Measurements from ENCODE around the gene TTF2.
"Not testable (repeated sequence)": the region's sequence is repeated elsewhere in the genome, so short reads cannot be mapped to it uniquely, and the experiment has no call there.

TTF2 gene

DNA sequence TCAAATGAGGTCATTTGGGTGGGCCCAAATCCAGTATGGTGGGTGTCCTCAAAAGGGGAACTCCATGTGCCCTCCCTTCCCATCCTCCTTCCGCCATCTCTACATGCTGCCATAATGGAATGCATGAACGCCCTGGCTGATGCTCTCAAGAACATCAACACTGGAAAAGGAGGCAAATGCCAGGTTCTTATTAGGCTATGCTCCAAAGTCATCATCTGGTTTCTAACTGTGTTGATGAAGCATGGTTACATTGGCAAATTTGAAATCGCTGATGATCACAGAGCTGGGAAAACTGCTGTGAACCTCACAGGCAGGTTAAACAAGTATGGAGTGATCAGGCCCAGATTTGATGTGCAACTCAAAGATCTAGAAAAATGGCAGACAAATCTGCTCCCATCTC, 78.0 kb downstream of the TTF2 start:
- Histone ChIP-seq H3K27me3 (ENCODE audit: control insufficient read depth, insufficient read depth, low read length) (no peaks in the 10 kb centered on the region), H3K27ac (ENCODE audit: low read depth, low read length) (no peak overlapping the region), H3K9me3 (ENCODE audit: control insufficient read depth, insufficient read depth, low read depth, low read length) (no peaks in the 10 kb centered on the region), H3K4me1 (ENCODE audit: control insufficient read depth, insufficient read depth, low read length) (peaks cover 27% of the 10 kb centered on the region), H3K9ac (ENCODE audit: low read length) (no peak overlapping the region), H3K4me3 (ENCODE audit: low read depth, low read length) (no peak overlapping the region), H3K36me3 (ENCODE audit: control insufficient read depth, insufficient read depth, low read length) (no peaks in the 10 kb centered on the region)

DNA sequence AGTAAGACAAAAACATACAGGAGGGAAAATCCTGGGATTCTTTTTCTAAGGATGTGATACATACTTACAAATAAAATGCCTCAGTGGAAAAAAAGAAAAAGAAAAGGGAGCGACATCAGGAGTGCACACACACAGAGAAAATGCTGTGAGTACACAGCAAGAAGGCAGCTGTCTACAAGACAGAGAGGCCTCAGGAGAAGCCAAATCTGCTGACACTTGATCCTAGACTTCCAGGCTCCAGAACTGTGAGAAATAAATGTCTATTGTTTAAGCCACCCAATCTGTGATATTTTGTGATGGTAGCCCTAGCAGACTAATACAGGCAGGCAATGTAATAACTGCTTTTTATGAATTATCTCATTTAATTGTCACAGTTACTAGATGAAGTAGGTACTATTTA, 78.4 kb downstream of the TTF2 start:
- Histone ChIP-seq H3K27ac (ENCODE audit: low read depth, low read length) (no peak overlapping the region), H3K36me3 (ENCODE audit: control insufficient read depth, insufficient read depth, low read length) (no peaks in the 10 kb centered on the region), H3K4me1 (ENCODE audit: control insufficient read depth, insufficient read depth, low read length) (peaks cover 27% of the 10 kb centered on the region), H3K4me3 (ENCODE audit: low read depth, low read length) (no peak overlapping the region), H3K27me3 (ENCODE audit: control insufficient read depth, insufficient read depth, low read length) (no peaks in the 10 kb centered on the region), H3K9ac (ENCODE audit: low read length) (no peak overlapping the region), H3K9me3 (ENCODE audit: control insufficient read depth, insufficient read depth, low read depth, low read length) (no peaks in the 10 kb centered on the region)

DNA sequence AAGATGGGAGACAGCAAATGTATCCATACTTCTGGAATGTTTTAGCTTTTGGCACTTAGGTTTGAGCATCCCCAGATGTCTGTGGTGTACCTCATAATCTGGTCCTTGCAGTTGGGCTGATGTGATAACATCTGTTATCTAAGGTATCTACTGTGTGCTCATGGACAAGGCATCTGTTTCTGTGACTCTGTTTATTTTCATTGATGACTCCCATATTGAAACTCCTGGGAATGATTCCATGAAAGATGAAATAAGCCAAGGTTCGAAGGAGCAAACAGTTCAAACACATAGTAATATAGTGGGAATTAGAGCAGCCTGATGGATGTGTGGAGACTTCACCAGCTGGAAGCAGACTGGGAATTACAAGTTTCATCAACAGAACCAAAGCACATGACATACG, 82.1 kb downstream of the TTF2 start:
- Histone ChIP-seq H3K27ac (ENCODE audit: low read depth, low read length) (no peak overlapping the region), H3K27me3 (ENCODE audit: control insufficient read depth, insufficient read depth, low read length) (no peaks in the 10 kb centered on the region), H3K9me3 (ENCODE audit: control insufficient read depth, insufficient read depth, low read depth, low read length) (no peaks in the 10 kb centered on the region), H3K9ac (ENCODE audit: low read length) (no peak overlapping the region), H3K4me1 (ENCODE audit: control insufficient read depth, insufficient read depth, low read length) (peaks cover 14% of the 10 kb centered on the region), H3K4me3 (ENCODE audit: low read depth, low read length) (no peak overlapping the region), H3K36me3 (ENCODE audit: control insufficient read depth, insufficient read depth, low read length) (no peaks in the 10 kb centered on the region)

DNA sequence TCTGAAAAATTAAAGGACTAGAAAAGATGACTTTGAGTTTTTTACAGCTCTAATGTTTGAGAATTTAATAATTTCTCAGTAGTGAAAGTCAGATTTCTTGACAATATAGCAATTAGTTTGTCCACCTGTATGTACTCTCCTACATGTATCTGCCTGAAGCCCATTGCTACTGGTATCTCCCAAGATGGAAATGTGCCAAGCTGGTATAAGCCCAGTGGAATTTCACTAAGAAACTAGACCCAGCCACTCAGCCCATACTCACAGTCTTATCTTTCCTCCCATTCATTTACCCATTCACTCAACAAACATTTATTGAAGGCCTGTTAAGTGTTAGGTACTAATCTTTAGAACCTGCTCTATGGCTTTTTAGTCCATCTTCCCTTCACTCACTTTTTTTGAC, 83.0 kb downstream of the TTF2 start:
- H3K27ac ChIP-seq (ENCODE audit: low read depth, low read length), result no peak overlapping the region
- no peak overlapping the region for H3K4me3 ChIP-seq (ENCODE audit: low read depth, low read length)
- no peaks in the 10 kb centered on the region for H3K27me3 ChIP-seq (ENCODE audit: control insufficient read depth, insufficient read depth, low read length)
- H3K9ac ChIP-seq (ENCODE audit: low read length), result no peak overlapping the region
- H3K36me3 ChIP-seq (ENCODE audit: control insufficient read depth, insufficient read depth, low read length), result no peaks in the 10 kb centered on the region
- no peaks in the 10 kb centered on the region for H3K9me3 ChIP-seq (ENCODE audit: control insufficient read depth, insufficient read depth, low read depth, low read length)
- H3K4me1 ChIP-seq (ENCODE audit: control insufficient read depth, insufficient read depth, low read length), result peaks cover 16% of the 10 kb centered on the region

DNA sequence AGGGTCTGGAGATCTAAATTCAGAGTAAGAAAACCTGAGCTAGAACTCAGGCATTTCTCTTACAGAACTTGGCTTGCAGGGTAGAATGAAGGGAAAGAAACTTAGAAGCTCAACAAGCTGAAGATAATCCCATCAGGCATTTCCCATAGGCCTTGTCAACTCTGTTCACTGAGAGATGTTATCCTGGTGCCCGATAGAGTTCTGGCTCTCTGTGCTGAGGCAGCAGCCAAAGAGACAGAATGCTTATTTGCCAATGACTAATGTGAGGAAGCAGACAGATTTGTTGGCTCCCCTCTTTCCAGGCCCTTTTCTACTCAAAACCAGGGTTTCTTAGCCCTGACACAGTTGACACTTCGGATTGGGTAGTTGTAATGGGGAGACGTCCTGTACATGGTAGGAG, 83.7 kb downstream of the TTF2 start:
- no peaks in the 10 kb centered on the region for H3K36me3 ChIP-seq (ENCODE audit: control insufficient read depth, insufficient read depth, low read length)
- H3K9me3 ChIP-seq (ENCODE audit: control insufficient read depth, insufficient read depth, low read depth, low read length), result no peaks in the 10 kb centered on the region
- H3K9ac ChIP-seq (ENCODE audit: low read length), result no peak overlapping the region
- peaks cover 16% of the 10 kb centered on the region for H3K4me1 ChIP-seq (ENCODE audit: control insufficient read depth, insufficient read depth, low read length)
- no peak overlapping the region for H3K4me3 ChIP-seq (ENCODE audit: low read depth, low read length)
- no peak overlapping the region for H3K27ac ChIP-seq (ENCODE audit: low read depth, low read length)
- H3K27me3 ChIP-seq (ENCODE audit: control insufficient read depth, insufficient read depth, low read length), result no peaks in the 10 kb centered on the region

DNA sequence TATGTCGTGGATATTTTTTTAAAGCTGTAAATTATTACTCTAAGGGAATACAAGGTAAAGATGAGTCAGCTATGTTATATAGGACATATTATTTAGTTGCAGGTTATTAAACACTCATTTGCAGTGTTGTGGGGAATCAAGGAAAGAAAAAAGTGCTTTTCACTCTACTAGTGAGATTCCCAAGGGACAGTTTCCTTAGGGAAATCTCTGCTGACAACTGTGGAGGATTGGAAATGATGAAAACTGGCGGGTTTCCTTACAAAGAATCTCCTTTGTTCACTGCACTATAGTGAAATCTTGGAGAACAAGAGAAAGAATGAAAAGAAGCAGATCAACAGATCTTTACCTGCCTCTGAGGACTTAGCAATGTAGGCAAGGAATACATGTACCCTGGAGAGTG, 85.9 kb downstream of the TTF2 start:
- no peak overlapping the region for H3K4me3 ChIP-seq (ENCODE audit: low read depth, low read length)

DNA sequence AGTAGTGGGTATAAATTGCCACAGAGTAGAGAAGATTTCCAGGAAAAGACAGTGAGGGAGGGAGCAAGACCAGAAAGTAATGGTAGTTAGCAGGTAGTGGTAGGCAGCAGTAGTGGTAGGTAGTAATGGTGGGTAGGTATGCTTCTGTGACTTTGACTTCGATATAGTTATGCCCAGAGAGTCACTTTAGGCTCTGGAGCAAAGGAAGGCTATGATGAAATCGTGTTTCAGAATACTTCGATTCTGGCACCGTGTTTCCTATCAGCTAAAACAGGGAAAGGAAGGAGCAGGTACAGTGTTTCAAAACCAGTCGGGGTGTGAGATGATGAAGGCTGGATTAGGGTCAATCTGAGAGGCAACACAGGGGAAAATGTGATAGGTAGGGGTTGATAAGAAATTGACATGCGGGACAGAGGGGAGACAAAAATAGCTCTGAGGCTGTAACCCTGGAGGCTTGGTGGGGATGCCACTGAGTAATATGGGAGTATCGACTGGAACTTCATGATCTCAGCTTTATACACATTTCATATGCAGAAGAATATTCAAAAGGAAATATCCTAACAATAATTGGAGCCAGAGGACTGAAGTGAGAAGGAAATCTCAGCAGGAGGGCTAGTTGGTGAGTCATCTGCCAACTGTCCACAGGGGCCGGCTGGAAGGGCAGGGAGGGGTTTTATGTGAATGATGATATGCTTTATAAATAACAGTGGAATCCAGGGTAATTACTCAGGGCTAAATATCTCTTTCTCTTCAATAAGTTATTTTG, 86.6 kb downstream of the TTF2 start:
- Histone ChIP-seq H3K9ac (ENCODE audit: low read length) (no peak overlapping the region), H3K9me3 (ENCODE audit: control insufficient read depth, insufficient read depth, low read depth, low read length) (no peaks in the 10 kb centered on the region; the same call in 1 of the 2 replicates), H3K36me3 (ENCODE audit: control insufficient read depth, insufficient read depth, low read length) (no peaks in the 10 kb centered on the region), H3K27ac (ENCODE audit: low read depth, low read length) (no peak overlapping the region), H3K4me1 (ENCODE audit: control insufficient read depth, insufficient read depth, low read length) (peaks cover 16% of the 10 kb centered on the region), H3K4me3 (ENCODE audit: low read depth, low read length) (no peak overlapping the region), H3K27me3 (ENCODE audit: control insufficient read depth, insufficient read depth, low read length) (no peaks in the 10 kb centered on the region)

More for the DNA sequence above, 85.9 kb downstream of the TTF2 start:
- Histone ChIP-seq H3K27me3 (ENCODE audit: control insufficient read depth, insufficient read depth, low read length) (no peaks in the 10 kb centered on the region), H3K9ac (ENCODE audit: low read length) (no peak overlapping the region), H3K4me1 (ENCODE audit: control insufficient read depth, insufficient read depth, low read length) (peaks cover 16% of the 10 kb centered on the region), H3K36me3 (ENCODE audit: control insufficient read depth, insufficient read depth, low read length) (no peaks in the 10 kb centered on the region), H3K9me3 (ENCODE audit: control insufficient read depth, insufficient read depth, low read depth, low read length) (no peaks in the 10 kb centered on the region), H3K27ac (ENCODE audit: low read depth, low read length) (no peak overlapping the region)

DNA sequence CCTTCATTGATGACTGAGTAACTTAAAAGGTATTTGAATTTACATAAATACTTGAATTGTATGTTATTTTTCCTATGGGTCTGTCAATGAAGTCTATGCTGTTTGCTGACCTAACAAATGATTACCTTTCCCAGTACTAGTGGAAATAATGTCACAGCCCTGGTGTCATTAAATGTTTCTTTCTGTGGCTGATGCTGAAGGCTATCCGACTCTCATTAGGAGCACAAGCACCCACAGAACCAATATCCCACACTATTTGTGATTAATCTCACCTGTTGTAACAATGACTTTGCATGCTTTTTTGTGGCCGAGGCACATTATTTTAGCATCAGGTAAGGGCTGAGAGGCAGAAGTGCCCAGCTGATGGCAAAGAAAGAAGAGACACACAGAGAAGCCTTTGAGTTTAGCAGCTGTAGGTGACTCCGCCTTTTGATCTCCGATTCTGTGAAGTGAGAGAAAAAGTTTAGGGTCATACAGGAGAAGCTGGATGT, 87.3 kb downstream of the TTF2 start:
- Histone ChIP-seq H3K27ac (ENCODE audit: low read depth, low read length) (no peak overlapping the region), H3K9ac (ENCODE audit: low read length) (no peak overlapping the region), H3K9me3 (ENCODE audit: control insufficient read depth, insufficient read depth, low read depth, low read length) (no peaks in the 10 kb centered on the region; the same call in 1 of the 2 replicates)

DNA sequence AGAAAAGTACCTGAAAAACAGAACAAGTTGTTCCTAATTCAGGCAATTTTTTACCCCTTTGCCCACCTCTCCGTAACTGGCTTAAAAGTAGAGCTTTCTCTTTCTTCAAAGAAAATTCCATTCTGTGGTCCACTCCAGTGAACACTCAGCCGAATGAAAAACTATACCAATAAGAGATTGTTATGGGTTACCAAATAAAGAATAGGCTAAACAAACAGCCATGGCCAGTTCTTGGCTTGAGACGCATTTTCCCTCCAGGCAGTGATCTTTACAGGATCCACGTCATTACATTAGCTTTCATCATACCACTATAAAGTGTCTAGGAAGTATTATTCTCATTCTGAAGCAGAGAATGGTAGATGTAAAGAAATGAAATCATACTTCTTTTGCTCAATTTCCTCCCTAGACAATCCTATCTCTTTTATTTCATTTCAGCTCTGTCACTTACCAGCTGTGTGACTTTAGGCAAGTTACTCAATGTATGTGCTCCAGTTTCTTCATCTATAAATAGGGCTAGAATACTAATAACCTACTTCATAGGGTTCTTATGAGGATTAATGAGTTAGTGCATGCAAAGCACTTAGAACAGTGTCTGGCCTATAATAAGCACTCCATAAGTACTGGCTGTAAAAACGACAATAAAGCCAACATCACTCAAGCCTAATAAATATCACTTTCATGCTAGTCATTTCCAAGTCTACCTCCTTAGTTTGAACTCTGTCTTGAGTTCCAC, 87.9 kb downstream of the TTF2 start:
- H3K27me3 ChIP-seq (ENCODE audit: control insufficient read depth, insufficient read depth, low read length), result no peaks in the 10 kb centered on the region
- no peak overlapping the region for H3K9ac ChIP-seq (ENCODE audit: low read length)
- no peak overlapping the region for H3K4me3 ChIP-seq (ENCODE audit: low read depth, low read length)
- H3K4me1 ChIP-seq (ENCODE audit: control insufficient read depth, insufficient read depth, low read length), result peaks cover 16% of the 10 kb centered on the region
- no peak overlapping the region for H3K27ac ChIP-seq (ENCODE audit: low read depth, low read length)
- no peaks in the 10 kb centered on the region for H3K36me3 ChIP-seq (ENCODE audit: control insufficient read depth, insufficient read depth, low read length)
- no peaks in the 10 kb centered on the region; the same call in 1 of the 2 replicates for H3K9me3 ChIP-seq (ENCODE audit: control insufficient read depth, insufficient read depth, low read depth, low read length)

More for the DNA sequence above, 87.3 kb downstream of the TTF2 start:
- Histone ChIP-seq H3K36me3 (ENCODE audit: control insufficient read depth, insufficient read depth, low read length) (no peaks in the 10 kb centered on the region), H3K4me3 (ENCODE audit: low read depth, low read length) (no peak overlapping the region), H3K4me1 (ENCODE audit: control insufficient read depth, insufficient read depth, low read length) (peaks cover 16% of the 10 kb centered on the region), H3K27me3 (ENCODE audit: control insufficient read depth, insufficient read depth, low read length) (no peaks in the 10 kb centered on the region)

DNA sequence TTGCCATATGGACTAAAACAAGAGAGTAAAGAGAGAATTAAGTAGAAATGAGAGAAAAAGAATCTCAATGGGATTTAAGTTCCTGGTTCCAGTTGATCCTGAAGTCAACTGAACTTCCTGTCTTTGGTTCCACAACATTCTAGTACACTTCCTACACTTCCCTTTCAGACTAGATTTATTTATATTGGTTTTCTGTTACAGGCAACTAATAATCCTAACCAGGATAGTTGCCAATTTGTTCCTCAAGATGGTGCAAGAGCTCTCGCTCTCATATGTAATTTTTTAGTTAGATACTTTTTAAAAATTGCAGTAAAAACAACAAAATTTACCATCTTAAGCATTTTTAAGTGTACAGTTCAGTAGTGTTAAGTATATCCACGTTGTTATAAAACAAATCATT, 90.2 kb downstream of the TTF2 start:
- H3K4me3 ChIP-seq (ENCODE audit: low read depth, low read length), result no peak overlapping the region
- no peak overlapping the region for H3K9ac ChIP-seq (ENCODE audit: low read length)
- no peak overlapping the region for H3K27ac ChIP-seq (ENCODE audit: low read depth, low read length)
- H3K4me1 ChIP-seq (ENCODE audit: control insufficient read depth, insufficient read depth, low read length), result peaks cover 16% of the 10 kb centered on the region
- H3K36me3 ChIP-seq (ENCODE audit: control insufficient read depth, insufficient read depth, low read length), result no peaks in the 10 kb centered on the region
- H3K27me3 ChIP-seq (ENCODE audit: control insufficient read depth, insufficient read depth, low read length), result no peaks in the 10 kb centered on the region
- H3K9me3 ChIP-seq (ENCODE audit: control insufficient read depth, insufficient read depth, low read depth, low read length), result no peaks in the 10 kb centered on the region; the same call in 1 of the 2 replicates

DNA sequence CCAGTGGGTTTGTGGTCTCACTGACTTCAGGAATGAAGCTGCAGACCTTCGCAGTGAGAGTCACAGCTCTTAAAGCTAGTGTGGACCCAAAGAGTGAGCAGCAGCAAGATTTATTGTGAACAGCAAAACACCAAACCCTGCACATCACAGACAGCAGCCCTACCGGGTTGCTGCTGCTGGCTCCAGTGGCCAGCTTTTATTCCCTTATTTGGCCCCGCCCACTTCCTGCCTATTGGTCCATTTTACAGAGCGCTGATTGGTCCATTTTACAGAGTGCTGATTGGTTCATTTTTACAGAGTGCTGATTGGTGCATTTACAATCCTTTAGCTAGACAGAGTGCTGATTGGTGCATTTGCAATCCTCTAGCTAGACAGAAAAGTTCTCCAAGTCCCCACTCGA, 91.2 kb downstream of the TTF2 start:
- H3K9ac ChIP-seq (ENCODE audit: low read length); H3K36me3 ChIP-seq (ENCODE audit: control insufficient read depth, insufficient read depth, low read length); H3K27ac ChIP-seq (ENCODE audit: low read depth, low read length); H3K27me3 ChIP-seq (ENCODE audit: control insufficient read depth, insufficient read depth, low read length); H3K4me3 ChIP-seq (ENCODE audit: low read depth, low read length); H3K9me3 ChIP-seq (ENCODE audit: control insufficient read depth, insufficient read depth, low read depth, low read length): not testable (repeated sequence)
- peaks cover 15% of the 10 kb centered on the region for H3K4me1 ChIP-seq (ENCODE audit: control insufficient read depth, insufficient read depth, low read length)

Measured in HUES6 (cell line).